ENCODE data around the gene AK9.

The AK9 gene

GRCh38 chr6:109515781-109516409, 175.1 kb downstream of the AK9 start:
- no peak for TF ChIP-seq CTCF (conservative IDR thresholded peaks at IDR 0.05; ENCODE audit: low read length)
- peak; percentile 8 for DNase-seq (ENCODE audit: low read depth)
- H3K4me3 ChIP-seq (ENCODE audit: low read length) = no peak overlapping the region

- DNase-seq (ENCODE audit: low read depth) = no peak
- no peak overlapping the region for H3K4me3 ChIP-seq (ENCODE audit: low read length)
- TF ChIP-seq CTCF (conservative IDR thresholded peaks at IDR 0.05; ENCODE audit: low read length) = no peak
These were observed 176.1 kb downstream of the AK9 start for GRCh38 chr6:109514946-109515345.

GRCh38 chr6:109513571-109514071, 177.4 kb downstream of the AK9 start:
- H3K4me3 ChIP-seq (ENCODE audit: low read length) = no peak overlapping the region
- TF ChIP-seq CTCF (conservative IDR thresholded peaks at IDR 0.05; ENCODE audit: low read length) = no peak
- DNase-seq (ENCODE audit: low read depth) = peak; percentile 65

- no peak for TF ChIP-seq CTCF (conservative IDR thresholded peaks at IDR 0.05; ENCODE audit: low read length)
- no peak for DNase-seq (ENCODE audit: low read depth)
- H3K4me3 ChIP-seq (ENCODE audit: low read length) = no peak overlapping the region
These were observed 178.7 kb downstream of the AK9 start for GRCh38 chr6:109512271-109512817.

GRCh38 chr6:109511832-109512231, 179.2 kb downstream of the AK9 start:
- no peak for TF ChIP-seq CTCF (conservative IDR thresholded peaks at IDR 0.05; ENCODE audit: low read length)
- DNase-seq (ENCODE audit: low read depth) = no peak

GRCh38 chr6:109510358-109510757, 180.6 kb downstream of the AK9 start:
- no peak overlapping the region for H3K4me3 ChIP-seq (ENCODE audit: low read length)
- no peak for TF ChIP-seq CTCF (conservative IDR thresholded peaks at IDR 0.05; ENCODE audit: low read length)
- DNase-seq (ENCODE audit: low read depth) = no peak

More at GRCh38 chr6:109511832-109512231, 179.2 kb downstream of the AK9 start:
- H3K4me3 ChIP-seq (ENCODE audit: low read length) = no peak overlapping the region
